GM18907 (cell line): ENCODE data around the gene FNBP1.

Experiments used
- ATAC-seq: cut with Tn5 transposase; IDR thresholded peaks from one replicate; pipeline ENCODE4 v1.9.1; 2021; ENCODE audit warnings: mild to moderate bottlenecking, moderate library complexity; ENCODE audit not compliant: unreplicated experiment

FNBP1 gene

DNA sequence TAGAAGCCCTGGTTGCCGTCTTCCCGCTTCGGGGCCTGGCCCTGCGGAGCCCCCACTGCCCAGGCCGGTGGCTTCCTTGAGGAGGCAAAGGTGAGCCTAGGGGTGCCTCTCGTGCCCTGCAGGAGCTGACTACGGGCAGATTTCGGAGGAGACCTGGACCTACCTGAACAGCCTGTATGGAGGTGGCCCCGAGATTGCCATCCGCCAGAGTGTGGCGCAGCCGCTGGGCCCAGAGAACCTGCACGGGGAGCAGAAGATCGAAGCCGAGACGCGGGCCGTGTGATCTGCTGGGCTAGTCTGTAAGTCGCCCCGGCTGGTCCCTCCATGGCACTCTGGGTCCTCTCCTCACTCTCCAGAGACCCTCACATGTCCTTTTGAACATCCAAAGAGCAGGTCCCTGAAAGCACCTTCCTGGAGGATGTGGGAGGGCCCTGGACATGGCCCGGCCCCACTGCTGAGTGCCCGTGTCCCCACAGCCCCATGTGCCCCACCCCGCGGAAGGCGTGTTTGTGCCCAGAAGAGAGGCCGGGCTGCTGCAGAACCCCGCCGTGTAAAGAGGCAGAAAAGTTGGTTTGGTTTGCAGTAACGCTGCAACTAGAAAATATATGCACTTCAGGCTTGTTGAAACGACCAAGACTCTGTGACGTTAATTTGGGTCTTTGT lies 162.9 kb downstream of the FNBP1 start:
- no peak for ATAC-seq

DNA sequence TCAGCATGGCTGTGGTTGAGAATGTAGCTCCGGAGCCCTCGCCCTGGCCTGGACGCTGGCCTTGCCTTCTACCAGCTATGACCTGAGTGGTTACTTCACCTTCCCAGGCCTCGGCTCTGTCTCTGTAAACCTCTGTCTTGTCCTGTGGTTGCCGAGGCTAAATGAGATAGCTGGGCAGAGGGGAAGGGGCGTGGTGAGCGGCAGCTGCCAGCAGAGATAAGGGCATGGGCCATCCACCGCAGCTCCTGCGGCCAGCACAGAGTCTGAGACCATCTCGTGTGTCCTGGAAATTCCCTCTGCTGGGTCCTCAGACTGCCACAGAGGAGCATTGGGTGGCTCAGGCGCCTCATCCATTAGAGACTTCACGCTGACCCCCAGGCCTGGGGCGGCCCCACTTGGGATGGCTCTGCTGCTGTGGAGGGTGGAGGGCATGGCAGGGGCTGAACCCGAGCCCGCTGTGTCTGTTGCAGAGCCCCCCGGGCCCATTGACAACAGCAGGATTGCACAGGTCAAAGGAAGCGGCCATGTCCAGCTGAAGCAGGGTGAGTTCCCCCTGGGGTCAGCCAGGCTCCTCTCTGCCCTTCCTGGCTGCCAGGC lies 163.8 kb downstream of the FNBP1 start:
- ATAC-seq = no peak

DNA sequence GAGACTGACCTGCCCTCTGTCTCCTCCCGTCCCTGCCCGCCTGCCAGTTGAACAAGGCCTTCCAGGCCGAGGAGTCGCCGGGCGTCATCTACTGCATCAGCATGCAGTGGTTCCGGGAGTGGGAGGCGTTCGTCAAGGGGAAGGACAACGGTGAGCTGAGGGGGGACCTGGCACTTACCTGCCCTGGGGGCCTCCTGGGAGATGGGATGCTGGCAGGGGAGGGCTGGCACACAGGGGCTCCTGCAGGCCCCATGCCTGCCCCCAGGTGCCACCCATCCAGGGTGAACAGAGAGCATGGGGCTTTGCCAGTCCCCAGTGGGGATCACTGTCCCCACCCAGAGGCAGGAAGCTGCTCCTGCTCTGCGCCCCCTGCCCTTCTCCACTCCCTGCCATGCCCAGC lies 164.7 kb downstream of the FNBP1 start:
- no peak for ATAC-seq

- ATAC-seq = no peak
Measured at GRCh38 chr9:129876815-129877214, 166.2 kb downstream of the FNBP1 start.

DNA sequence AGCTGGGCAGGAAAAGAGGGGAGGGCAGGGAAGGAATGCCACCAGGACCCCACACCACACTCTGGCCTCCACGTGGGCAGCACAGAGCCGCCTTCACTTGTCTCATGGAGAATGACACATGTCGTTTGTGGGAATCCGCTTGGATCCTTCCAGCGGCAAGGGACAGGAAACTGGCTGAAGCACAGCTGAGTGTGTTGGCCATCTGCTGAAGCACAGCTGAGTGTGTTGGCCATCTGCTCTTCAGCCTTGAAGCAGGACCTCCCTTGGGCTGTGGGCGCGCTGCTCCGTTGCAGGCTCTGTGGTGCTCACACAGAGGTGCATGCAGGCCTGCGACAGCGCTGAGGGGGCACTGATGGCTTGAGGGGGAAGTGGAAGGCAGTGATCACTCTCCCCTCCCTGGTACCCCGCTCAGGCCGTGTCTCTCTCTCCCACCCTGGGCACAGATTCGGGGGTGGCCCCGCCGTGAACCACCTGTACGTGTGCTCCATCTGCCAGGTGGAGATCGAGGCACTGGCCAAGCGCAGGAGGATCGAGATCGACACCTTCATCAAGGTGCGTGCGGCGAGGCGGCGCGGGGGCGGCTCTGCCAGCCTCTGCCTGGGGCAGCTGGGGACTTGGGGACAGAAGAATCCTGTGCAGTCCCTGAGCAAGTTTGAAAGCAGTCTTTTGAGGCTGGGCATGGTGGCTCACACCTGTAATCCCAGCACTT lies 167.1 kb downstream of the FNBP1 start:
- no peak for ATAC-seq

- ATAC-seq = no peak
Measured at GRCh38 chr9:129875181-129875611, 167.8 kb downstream of the FNBP1 start.

- ATAC-seq = no peak
Measured at GRCh38 chr9:129874261-129875101, 168.5 kb downstream of the FNBP1 start.

GRCh38 chr9:129873563-129874190 lies 169.3 kb downstream of the FNBP1 start:
- no peak for ATAC-seq

DNA sequence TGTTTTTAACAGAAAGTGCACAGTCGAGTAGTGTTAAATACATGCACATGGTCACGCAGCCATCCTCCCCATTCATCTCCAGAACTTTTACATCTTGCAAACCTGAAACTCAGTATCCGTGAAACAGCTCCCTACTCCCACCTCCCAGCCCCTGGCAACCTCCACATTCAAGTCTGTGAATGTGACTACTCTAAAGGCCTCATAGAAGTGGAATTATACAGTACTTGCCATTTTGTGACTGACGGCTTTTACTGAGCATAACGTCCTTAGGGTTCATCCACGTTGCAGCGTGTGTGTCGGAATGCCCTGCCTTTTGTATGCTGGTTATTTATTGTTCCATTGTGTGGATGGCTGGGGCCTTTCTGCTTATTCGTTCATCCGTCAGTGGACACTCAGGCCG lies 171.9 kb downstream of the FNBP1 start:
- no peak for ATAC-seq

DNA sequence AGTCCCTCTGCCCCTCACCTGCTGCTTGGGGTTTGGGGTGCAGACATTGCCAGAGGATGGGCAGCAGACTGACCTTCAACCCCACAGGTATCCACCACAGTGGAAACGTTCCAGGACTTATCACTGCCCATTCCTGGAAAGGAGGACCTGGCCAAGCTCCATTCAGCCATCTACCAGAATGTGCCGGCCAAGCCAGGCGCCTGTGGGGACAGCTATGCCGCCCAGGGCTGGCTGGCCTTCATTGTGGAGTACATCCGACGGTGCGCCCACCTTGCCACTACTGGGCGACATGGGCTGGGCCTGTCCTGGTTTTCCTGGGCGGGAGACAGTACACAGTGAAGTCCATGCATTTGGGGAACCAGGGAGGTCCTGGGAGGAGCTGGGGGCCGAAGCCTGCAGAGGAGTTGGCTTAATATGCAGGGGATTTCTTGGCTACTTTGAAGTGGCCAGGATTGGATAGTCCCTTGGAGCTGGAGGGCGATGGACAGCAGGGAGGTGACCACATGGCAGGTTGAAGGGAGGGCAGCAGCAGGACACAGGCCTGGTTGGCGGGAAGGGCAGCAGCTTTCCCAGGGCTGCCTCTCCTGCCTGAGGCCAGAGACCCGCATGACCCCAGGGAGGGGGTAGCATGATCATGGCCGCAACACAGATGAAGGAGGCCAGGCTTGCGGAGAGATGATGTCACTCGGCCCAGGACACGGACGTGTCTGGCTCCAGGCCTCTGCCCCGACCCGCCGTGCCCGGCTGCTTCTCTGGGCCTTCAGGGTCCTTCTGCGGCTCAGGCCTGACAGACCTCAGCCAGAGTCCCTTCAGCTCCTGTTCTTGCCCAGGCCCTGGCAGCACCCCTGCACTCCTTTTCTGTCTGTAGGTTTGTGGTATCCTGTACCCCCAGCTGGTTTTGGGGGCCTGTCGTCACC lies 173.1 kb downstream of the FNBP1 start:
- no peak for ATAC-seq

GRCh38 chr9:129868872-129869486 lies 174.0 kb downstream of the FNBP1 start:
- ATAC-seq = no peak

- ATAC-seq = no peak
Measured at GRCh38 chr9:129868023-129868871, 174.7 kb downstream of the FNBP1 start.

- ATAC-seq = no peak
Measured at GRCh38 chr9:129867136-129868022, 175.6 kb downstream of the FNBP1 start.

DNA sequence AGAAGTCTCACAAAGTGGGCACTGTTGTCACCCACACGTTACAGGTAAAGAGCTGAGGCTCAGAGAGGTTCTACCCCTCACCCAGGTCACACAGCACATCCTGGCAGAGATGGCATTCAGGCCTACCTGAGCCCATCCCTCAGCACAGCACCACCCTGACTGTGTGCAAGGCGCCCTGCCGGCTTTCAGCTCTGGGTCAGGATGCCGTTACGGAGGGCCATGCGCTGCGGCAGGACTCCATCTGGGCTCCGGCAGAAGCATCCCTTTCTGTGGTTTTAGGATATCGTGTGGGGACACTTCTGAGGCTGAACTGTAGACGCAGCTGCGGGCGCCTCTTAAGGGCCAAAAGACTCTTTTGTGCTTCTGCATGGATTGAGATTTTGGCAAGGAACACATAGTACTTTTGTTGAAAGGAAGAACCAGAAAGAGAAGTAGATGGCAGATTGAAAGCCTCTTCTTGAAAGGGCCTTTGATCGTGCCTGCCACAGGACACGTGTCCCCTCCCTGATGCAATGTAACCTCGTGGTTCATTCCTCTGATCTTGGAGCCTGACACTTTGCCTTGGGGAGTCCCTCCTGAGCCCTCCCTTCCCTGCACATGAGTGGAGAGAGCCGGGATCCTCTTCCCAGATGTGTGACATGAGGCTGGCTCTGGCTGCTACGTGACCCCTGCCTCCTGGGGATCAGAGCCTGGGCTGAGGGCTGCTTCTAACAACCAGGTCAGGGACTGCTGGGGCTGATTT lies 176.4 kb downstream of the FNBP1 start:
- ATAC-seq = no peak

DNA sequence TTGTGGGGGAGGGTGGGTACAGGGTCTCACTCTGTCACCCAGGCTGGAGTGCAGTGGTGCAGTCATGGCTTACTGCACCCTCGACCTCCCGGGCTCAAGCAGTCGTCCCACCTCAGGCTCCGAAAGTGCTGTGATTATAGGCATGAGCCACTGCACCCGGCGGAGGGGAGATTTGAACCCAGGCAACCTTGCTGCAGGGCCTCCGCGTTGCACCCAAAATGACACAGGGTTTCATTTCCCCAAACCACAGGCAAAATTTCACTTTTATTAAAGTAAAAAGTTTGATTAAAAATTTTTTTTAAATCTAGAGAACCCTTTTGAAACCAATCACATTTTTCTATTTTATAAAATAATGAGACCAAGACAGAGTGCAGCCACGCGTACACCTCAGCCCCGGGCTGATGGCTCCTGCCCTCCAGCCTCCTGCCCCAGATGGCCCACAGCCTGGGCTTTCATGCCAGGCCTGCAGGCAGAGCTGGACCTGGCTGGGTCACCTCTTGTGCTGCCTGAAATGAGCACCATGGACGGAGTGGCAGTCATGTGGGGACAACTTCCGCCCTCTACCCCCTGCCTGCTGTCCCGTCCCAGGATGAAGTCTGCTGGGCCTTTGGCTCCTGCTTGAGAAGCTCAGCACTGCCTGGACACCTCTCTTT lies 177.2 kb downstream of the FNBP1 start:
- no peak for ATAC-seq

- no peak for ATAC-seq
Measured at GRCh38 chr9:129864991-129865647, 177.9 kb downstream of the FNBP1 start.
